Prostate gland (tissue), 2 donors: ENCODE measurements around the gene SLC17A7. TPM values are rescaled to one million over a fixed set of nuclear protein-coding genes. Genes with fewer than 3 reads are reported as not detected.

Source experiments
- DNase-seq: peaks from one replicate; pipeline ENCODE4 v3.0.0-alpha.2; 2019; ENCODE audit warnings: low spot score
- H3K27ac ChIP-seq, 2 donors: fragments of 200-600 bp; sonication (generic); 2 replicates each; pipeline ENCODE4 v1.5.1; 2017 to 2019
- H3K27me3 ChIP-seq: fragments of 200-600 bp; sonication (generic); replicated peaks from 2 replicates; pipeline ENCODE4 v1.5.1; 2019; ENCODE audit not compliant: insufficient read depth
- H3K36me3 ChIP-seq, 2 donors: fragments of 200-600 bp; sonication (generic); 1 replicate in 1 of 2; 2 replicates in 1 of 2; pipeline versions ENCODE4 v1.5.1 to v1.8.1; 2017 to 2019
- H3K4me1 ChIP-seq: fragments of 200-600 bp; sonication (generic); replicated peaks from 2 replicates; pipeline ENCODE4 v1.5.1; 2019
- H3K4me3 ChIP-seq, 2 donors: fragments of 200-600 bp; sonication (generic); 2 replicates each; pipeline ENCODE4 v1.5.1; 2017 to 2019
- H3K9me3 ChIP-seq: fragments of 200-600 bp; sonication (generic); 2 replicates; pipeline ENCODE4 v1.5.1; 2017
- CTCF ChIP-seq, 4 experiments: fragments of 200-600 bp in 2 of 4; fragments of 450-650 bp in 2 of 4; sonication (generic) in 2 of 4; IDR thresholded peaks; 1 replicate in 3 of 4; 2 replicates in 1 of 4; pipeline ENCODE4 v1.5.1; 2016 to 2019; ENCODE audit warnings: antibody characterized with exemption in 4 of 4, mild to moderate bottlenecking in 2 of 4, moderate library complexity in 2 of 4
- POLR2A ChIP-seq: fragments of 450-650 bp; IDR thresholded peaks from one replicate; pipeline ENCODE4 v1.6.1; 2016; ENCODE audit warnings: antibody characterized with exemption, mild to moderate bottlenecking
- POLR2AphosphoS5 ChIP-seq: sonication (generic); formaldehyde crosslinking; IDR thresholded peaks from one replicate; pipeline ENCODE4 v1.6.1; 2017; ENCODE audit warnings: antibody characterized with exemption
- WGBS: methylation state at CpG from one replicate; pipeline ENCODE4 v1.1.5; 2018; 5-methylcytosine and 5-hydroxymethylcytosine counted together
- intact Hi-C: fragments of 100-400 bp; cut with DNase I; formaldehyde crosslinking; loops from one replicate; pipeline ENCODE4 v1.14.2; 2022
- total RNA-seq, 2 donors: library from RNA; depleted of rRNA; stranded (reverse); fragments of >200 nt; gene quantifications; one replicate each; pipeline ENCODE4 v1.1.0, GENCODE V29; 2016

Gene SLC17A7
- total RNA-seq, 2 donors from 2014 or later: 0.09 to 0.40 TPM

- Histone ChIP-seq H3K36me3 (no peaks in the 10 kb centered on the region), H3K27ac (peak within 1 kb of the TSS; percentile 93 to 95), H3K4me3 (peak within 1 kb of the TSS; percentile 77 to 83), H3K27me3 (no peaks in the 10 kb centered on the region), H3K9me3 (no peaks in the 10 kb centered on the region), H3K4me1 (no peaks in the 10 kb centered on the region)
- intact Hi-C loops: no loop called here
- peak in 3 of 4 experiments; percentile 16 to 40 (median 38) for TF ChIP-seq CTCF (IDR thresholded peaks at IDR 0.05)
- TF ChIP-seq POLR2A: peak; percentile 55
- TF ChIP-seq POLR2AphosphoS5: peak; percentile 99
- peak; percentile 99 for DNase-seq
- under 1% methylated on average over 42 of the region's 42 CpGs for WGBS
Observed at GRCh38 chr19:49451430-49452181, 10.3 kb upstream of the SLC17A7 start, which contains the start of gene PIH1D1. PIH1D1 (minus strand) TSS chr19:49451814; CDS start chr19:49451574, 240 bp downstream.

- no peaks in the 10 kb centered on the region for H3K4me1 ChIP-seq
- no peak overlapping the region for H3K27ac ChIP-seq
- intact Hi-C loops: no loop called here
- H3K4me3 ChIP-seq: no peak overlapping the region
- no peak for DNase-seq
- TF ChIP-seq POLR2A (no peak), CTCF (IDR thresholded peaks at IDR 0.05) (no peak), POLR2AphosphoS5 (no peak)
- H3K36me3 ChIP-seq: no peaks in the 10 kb centered on the region
- no peaks in the 10 kb centered on the region for H3K9me3 ChIP-seq
- WGBS: 85% methylated on average over 7 of the region's 7 CpGs
- H3K27me3 ChIP-seq: no peaks in the 10 kb centered on the region
Observed at GRCh38 chr19:49450405-49450804, 9.1 kb upstream of the SLC17A7 start.

GRCh38 chr19:49448432-49448786 lies 7.1 kb upstream of the SLC17A7 start:
- TF ChIP-seq POLR2A (no peak), CTCF (IDR thresholded peaks at IDR 0.05) (no peak), POLR2AphosphoS5 (no peak)
- intact Hi-C loops: no loop called here
- no peaks in the 10 kb centered on the region for H3K27me3 ChIP-seq
- no peak overlapping the region for H3K4me3 ChIP-seq
- no peaks in the 10 kb centered on the region for H3K4me1 ChIP-seq
- WGBS: 90% methylated on average over 6 of the region's 6 CpGs
- H3K9me3 ChIP-seq: no peaks in the 10 kb centered on the region
- H3K36me3 ChIP-seq: no peaks in the 10 kb centered on the region
- DNase-seq: no peak
- H3K27ac ChIP-seq: no peak overlapping the region

GRCh38 chr19:49447485-49448431 lies 6.4 kb upstream of the SLC17A7 start:
- no peak for TF ChIP-seq CTCF (IDR thresholded peaks at IDR 0.05)
- no peak for TF ChIP-seq POLR2AphosphoS5
- no peak for TF ChIP-seq POLR2A
- 63% methylated on average over 32 of the region's 32 CpGs for WGBS
- no peaks in the 10 kb centered on the region for H3K4me1 ChIP-seq
- H3K27me3 ChIP-seq: no peaks in the 10 kb centered on the region
- intact Hi-C loops: no loop called here
- no peaks in the 10 kb centered on the region for H3K36me3 ChIP-seq
- H3K9me3 ChIP-seq: no peaks in the 10 kb centered on the region
- no peak for DNase-seq
- no peak overlapping the region for H3K4me3 ChIP-seq
- no peak overlapping the region for H3K27ac ChIP-seq
